Measurements from ENCODE around the gene PDGFD.
"Not testable (repeated sequence)": the region's sequence is repeated elsewhere in the genome, so short reads cannot be mapped to it uniquely, and the experiment has no call there.

Gene PDGFD

DNA sequence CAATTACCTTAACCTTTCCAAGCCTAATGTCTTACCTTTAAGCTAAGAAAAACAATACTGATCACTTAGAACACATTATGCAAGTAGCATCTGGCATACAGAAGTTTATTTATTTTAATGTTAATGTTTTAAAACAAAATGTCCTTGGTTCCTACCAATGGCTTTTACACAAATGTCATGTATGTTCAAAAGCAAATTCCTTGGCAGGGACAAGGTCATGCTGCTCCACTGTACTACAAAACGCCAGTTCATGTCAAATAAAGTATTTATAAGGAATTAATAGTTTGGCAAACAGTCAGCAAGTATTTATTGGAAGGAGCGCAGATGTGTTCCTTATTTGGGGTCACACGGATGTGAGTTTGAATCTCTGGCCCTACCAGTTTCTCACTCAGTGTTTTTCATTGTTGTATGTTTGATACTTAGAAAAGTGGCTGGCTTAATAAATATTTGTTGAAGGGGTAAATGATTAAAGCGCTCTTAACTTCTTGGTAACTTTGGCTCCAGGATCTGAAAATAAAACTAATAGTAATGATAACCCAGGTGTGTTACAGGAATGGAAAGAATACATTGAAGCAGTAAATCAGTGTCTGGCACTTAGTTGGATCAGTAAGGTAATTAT is 108.9 kb downstream of the PDGFD start:
- DNase-seq (ENCODE audit: low read depth, low spot score) = no peak

DNA sequence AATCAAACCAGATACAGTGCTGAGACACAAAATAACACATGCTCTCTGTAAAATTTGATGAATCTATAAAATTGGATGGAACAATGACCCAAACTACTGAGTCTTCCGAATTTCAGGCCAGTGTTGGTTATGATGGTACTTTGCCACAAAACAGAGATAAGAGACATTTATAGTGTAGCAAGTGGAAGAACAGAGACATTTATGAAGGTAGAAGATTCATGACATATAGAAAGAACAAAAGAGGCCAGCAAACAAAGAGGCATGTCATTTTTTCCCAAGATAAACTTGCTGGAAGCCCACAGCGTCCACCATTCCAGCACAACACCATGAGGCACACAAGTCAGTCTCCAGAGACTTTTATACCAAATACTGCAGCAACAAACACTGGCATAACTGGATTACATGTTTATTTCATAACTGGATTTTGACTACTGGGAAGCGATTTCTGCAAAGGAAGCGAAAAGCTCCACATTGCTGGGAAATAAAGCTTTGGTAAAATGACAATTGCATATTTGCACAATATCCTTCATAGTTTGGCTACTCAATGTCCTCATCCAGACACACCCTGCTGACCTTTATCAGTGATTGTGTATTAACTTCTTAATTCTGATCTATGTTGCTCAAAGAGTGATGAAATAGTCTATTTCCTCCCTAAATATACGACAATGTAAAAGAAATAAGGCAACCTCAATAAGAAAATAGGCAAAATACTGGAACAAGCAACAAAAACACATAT is 110.0 kb downstream of the PDGFD start:
- DNase-seq (ENCODE audit: low read depth, low spot score) = no peak

DNA sequence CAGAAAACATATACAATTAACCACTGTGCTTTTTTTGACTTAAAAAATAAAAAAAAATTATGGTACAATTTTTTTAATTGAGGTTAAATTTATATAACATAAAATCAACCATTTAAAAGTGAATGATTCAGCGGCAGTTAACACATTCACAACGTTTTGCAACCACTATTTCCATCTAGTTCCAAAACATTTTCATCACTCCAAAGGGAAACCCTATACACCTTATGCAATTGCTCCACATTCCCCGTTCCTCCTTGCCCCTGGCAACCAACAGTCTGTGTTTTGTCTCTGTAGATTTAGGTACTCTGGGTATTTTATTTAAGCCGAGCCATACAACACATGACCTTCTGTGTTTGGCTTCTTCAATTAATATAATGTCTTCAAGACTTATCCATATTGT is 112.2 kb downstream of the PDGFD start:
- no peak for DNase-seq (ENCODE audit: low read depth, low spot score)

DNA sequence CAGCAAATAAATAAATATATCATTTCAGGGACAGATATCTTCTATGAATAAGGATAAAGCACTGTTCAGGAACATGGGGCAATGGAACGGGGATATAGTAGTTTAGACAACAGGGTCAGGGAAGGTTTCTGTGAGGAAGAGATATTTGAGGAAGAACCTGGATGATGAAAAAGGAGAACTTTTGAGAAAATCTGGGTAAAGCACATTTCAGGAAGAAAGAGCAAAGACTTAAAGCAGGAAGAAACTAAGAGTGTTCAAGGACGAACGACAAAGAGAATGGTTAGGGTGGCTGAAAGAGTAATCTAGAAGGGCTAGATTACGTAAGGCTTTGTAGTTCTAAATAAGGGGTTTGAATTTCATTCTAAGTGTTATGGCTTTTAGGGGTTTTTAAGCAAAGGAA is 114.8 kb downstream of the PDGFD start:
- DNase-seq (ENCODE audit: low read depth, low spot score) = no peak

DNA sequence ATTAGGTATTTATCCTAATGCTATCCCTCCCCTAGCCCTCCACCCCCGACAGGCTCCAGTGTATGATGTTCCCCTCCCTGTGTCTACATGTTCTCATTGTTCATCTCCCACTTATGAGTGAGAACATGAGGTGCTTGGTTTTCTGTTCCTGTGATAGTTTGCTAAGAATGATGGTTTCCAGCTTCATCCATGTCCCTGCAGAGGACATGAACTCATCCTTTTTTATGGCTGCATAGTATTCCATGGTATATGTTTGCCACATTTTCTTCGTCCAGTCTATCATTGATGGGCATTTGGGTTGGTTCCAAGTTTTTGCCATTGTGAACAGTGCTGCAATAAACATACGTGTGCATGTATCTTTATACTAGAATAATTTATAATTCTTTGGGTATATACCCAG is 117.1 kb downstream of the PDGFD start:
- DNase-seq (ENCODE audit: low read depth, low spot score) = not testable (repeated sequence)

DNA sequence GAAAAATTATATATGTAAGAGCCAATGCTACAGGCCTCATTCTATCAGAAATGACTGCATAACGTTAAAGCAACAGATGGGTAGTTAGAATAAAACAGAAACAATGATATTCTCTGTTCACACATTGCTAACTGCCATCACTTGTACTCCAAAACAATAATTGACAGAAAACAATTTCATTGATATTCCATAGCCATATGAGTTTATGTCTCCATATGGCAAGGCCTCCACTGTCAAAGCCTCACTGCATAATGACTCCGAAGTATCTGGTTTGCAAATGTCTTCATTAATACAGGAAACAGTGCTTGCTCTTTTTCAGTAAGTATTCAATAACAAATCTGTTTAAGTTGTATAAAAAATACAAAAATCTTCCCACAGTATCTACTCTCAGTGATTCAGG is 117.6 kb downstream of the PDGFD start:
- no peak for DNase-seq (ENCODE audit: low read depth, low spot score)

DNA sequence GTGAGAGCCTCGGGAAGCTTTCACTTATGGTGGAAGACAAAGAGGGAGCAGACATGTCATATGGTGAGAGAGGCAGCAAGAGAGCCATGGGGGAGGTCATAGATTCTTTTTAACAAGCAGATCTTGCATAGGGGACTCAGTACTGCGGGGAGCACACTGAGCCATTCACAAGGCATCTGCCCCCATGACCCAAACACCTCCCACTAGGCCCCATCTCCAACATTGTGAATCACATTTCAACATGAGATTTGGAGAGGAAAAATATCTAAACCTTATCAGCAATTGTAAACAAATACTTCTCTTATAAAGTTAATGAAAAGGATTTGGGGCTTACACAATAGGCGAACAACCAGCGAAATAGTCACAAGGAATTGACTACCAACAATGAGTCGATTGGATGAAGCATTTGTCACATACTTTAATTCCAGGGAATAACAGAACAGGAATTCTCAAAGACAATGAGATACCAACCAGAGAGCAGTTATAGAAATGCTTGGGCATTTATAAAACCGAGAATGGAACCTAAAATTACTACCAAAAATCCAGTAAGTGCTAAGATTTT is 120.2 kb downstream of the PDGFD start:
- DNase-seq (ENCODE audit: low read depth, low spot score) = no peak

DNA sequence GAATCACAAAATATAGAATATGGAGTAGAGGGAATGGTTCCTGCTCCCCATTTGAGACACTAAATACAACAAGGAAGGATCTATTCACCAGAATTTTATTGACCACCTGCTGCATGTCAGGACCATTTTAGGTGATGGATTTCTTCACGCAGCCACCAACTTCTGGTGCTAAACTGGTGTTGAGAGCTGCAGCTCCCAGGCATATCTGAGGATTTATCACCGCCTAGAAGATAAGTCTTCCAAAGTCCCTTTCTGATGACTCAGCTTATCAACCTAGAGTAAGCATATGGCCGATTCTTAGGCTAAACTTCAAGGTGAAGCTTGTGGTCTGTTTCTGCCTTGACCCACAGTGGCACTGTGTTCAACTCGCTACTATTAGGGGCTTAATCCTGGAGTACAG is 120.8 kb downstream of the PDGFD start:
- DNase-seq (ENCODE audit: low read depth, low spot score) = no peak

DNA sequence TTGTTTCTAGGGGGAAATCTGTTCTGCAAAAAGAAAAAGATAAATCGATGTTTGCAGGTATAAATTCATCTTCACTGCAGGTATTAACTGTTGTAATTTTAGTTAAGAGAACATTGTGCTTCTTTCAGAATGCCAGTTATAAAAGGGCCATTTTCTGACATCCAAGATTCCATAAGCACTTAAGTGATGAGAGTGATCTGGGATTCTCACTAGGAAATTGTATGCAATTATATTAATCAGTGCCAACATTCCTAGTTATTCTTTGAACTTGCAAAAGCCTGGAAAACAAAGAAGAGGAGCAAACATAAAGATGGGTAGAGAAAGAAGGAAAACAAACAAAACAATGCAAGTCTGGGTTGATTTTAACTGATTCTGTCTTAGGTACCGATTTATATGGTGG is 122.2 kb downstream of the PDGFD start:
- no peak for DNase-seq (ENCODE audit: low read depth, low spot score)

DNA sequence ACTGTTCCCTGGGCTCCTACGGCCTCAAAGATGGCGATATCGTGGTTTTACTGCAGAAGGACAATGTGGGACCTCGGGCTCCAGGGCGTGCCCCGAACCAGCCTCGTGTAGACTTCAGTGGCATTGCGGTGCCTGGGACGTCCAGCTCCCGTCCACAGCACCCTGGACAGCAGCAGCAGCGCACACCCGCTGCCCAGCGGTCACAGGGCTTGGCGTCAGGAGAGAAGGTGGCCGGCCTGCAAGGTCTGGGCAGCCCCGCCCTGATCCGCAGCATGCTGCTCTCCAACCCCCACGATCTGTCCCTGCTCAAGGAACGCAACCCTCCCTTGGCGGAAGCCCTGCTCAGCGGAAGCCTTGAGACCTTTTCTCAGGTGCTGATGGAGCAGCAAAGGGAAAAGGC is 127.0 kb downstream of the PDGFD start:
- no peak for DNase-seq (ENCODE audit: low read depth, low spot score)

DNA sequence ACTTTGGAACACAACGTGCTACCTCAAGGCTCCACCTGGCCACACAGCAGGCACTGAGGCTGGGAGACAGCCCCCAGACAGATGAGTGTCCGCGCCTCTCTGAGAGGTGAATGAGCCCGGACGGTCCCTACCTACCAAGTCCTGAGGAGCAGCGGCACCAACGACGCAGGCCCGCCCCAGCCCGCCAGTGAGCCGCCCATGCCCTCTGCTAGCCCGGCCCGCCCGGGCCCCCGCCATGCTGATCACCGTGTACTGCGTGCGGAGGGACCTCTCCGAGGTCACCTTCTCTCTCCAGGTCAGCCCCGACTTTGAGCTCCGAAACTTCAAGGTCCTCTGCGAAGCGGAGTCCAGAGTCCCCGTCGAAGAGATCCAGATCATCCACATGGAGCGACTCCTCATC is 127.4 kb downstream of the PDGFD start, which contains the start of gene DDI1:
TSS of gene DDI1 (plus strand) at position 53 of the 400 bp plus-strand sequence. CDS start at position 236, 183 bp downstream.
- no peak for DNase-seq (ENCODE audit: low read depth, low spot score)

DNA sequence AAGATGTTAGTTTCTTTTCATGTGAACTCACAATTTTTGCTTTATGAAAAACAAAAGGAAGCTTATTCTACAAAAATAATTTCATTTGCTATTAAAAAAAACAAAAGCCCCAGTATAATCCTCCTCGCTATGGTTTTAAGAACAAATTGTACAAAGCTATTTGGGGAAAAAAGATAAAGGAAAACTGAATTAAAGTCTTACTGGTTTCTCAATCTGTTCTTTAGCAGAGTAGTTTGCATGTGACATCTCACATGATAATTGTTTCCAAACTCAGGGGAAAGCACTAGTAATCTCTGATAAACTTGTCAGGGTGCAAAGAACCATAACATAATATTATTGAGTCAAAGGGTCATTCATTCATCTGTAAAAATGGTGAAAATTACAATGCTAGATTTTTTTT is 130.4 kb downstream of the PDGFD start:
- DNase-seq (ENCODE audit: low read depth, low spot score) = no peak

DNA sequence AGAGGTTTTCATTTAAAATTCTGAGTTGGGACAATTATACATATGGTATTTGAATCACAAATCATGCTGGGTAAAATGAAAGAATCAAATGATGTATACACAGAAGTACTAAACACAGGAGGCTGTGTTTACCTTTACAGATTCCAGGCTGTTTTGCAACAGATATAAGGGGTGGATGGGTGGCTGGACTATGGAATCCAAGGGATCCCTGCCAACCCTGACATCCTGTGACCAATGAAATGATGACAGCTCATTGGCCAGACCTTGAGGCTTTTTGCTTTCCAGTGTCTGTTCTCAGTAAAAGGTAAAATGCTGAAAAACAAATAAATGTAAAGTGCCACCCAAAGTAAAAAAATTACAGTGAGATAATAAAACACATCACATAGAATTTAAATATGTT is 130.8 kb downstream of the PDGFD start:
- DNase-seq (ENCODE audit: low read depth, low spot score) = no peak

DNA sequence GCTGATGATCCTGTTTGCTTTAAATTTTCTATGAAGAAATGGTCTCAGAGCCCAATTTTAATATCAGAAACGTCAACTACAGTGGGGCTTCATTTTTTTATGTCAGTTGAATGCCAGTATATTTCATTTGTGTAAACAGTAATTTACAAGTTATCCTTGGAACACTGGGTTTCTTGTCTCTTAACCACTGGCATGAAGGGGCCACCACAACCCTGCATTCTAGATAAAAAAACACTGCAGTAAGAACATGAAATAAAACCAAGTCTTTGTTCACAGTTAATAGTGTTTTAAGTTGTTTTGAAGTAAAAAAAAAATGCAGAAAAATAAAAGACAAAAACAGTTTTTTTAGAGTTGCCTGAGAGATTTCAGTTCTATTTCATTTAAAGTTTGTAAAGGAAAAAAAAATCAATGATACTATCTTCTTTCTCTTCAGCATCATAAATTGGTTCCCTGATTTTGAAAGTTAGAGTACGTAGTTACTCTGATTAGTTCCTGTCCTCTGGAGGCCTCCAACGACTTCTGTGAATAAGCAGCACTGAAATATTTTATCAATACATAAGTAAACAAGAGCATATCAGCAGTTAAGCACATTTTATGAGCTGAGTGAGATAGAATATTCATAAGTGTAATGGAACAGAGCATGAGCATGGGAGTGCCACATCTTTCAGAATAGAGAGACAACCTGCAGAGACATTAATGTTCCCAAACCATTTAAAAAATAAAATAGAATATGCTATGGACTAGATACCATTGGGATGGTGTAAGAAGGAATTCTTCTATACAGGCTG is 135.3 kb downstream of the PDGFD start:
- no peak for DNase-seq (ENCODE audit: low read depth, low spot score)

DNA sequence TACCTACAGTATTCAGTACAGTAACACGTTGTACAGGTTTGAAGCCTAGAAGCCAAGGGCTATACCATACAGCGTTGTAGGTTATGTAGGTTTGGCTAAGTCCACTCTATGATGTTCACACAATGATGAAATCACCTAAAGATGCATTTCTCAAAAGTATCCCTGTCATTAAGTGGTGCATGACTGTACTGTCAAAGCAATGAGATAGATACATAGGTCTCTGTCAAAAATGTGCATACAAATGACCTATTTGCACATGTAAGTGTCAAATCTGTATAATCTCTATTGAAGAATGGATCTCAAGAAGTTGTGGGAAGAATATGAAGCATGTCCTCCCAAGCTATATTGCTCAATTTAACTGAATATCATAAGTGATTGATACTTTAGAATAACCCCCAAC is 139.4 kb downstream of the PDGFD start:
- DNase-seq (ENCODE audit: low read depth, low spot score) = no peak

DNA sequence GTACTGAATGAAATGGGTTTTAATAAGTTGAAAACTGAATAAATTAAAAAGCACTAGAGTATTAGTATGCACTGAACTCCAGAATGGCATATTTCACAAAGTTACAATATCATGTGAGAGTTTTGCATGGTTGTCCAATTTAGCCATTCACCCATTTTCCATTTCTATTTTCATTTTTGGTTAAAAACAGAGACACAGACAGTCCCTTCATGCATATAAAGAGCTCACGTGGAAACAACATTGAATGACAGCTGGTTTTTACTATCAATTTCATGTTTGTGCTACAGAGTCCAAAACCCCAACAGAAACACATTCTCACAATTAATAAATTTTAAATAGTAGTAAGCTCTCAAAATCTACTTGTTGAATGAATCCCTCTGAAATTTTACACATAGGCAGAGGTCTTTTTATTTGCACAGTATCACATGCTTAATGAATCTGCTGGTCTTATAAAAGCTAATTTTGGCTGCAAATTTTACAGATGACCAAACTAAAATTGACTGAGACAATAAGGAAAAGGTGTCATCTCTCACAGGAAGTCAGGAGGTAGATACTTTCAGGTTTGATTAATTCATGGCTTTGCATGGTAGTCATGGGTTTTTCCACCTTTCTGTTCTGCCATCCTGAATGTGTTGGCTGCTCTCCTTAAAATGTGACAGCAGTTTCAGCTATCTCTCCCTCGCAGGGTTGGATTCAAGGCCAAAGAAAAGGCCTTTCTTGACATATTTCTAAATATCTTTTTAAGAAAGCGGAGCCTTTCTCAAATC is 148.1 kb downstream of the PDGFD start:
- no peak for DNase-seq (ENCODE audit: low read depth, low spot score)

DNA sequence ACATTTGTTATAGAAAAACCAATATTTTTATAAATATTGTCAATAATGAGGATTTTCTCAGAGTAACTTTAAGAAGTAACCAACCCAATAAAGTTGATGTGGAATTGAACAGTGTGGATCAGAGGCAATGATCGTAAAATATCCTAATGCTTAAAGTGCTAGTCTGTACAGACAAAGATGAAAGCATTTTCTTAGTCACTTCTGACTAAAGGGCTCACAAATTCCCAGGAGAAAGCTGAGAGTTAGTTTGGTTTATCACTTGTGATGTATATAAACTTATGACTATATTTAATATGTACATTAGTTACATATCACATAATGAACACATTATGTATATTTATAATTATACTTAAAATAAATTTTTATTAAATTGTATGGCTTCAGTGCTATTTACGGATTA is 152.9 kb downstream of the PDGFD start:
- no peak for DNase-seq (ENCODE audit: low read depth, low spot score)

DNA sequence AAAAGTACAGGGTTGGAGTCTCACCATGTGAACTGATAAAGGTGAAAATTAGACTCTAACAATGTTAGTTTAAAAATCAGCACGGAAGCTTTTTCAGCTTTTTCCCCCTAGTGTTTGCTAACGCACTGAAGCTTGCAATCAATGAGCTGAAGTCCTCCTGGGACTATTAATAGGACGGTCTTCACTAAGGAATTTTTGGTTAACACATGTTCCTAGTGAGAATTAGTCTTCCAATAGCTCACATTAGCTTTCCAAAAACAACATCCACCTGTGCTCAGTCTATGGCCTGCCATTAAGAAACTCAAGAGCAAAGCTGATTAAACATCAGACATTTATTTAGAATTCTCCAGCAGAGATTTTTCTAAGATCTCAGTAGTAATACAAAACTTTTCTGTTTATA is 154.2 kb downstream of the PDGFD start:
- no peak for DNase-seq (ENCODE audit: low read depth, low spot score)

DNA sequence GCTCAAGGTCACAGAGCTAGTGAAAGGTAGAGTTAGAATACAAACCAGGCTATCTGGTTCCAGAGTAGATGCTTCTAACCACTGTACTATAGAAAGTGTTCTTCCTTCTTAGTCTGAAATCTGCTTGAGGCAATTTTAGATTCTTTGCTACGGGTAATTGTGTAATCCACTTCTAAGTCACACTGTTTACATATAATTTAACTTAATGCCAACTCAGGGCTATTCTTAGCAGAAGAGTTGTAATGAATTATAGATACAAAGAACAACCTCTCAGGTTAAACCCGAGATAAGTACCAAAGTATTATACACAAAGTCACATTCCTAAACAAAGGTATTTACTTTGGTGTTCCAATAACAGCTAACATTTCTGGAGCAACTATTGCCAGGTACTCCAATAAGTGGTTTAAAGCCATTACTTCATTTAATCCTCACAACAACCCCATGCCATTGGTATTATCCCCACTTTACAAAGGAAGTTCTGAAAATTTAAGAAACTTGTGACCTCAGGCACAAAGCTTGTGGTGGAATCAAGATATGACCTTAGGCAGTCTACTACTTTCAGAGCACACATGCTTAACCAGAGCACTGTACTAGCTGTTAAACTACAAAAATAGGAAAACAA is 158.6 kb downstream of the PDGFD start:
- DNase-seq (ENCODE audit: low read depth, low spot score) = no peak

DNA sequence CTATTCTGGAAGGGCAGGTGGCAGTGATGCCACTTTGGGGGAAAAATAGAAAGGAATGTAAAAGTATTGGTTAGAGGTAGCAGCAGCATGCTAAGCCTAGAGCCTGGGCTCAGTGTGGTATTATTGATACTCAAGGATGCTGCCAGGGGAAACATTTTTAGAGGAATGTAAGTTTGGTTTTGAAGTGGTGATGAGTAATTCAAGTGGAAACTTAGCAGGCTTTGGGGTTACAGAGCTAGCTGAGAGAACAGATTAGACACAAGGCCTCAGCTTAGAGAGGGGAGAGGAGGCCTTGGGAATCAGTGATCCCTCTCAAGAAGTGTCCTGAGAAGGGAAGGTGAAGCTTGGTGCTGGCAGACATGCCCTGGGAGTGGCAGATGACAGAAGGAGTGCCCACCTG is 160.5 kb downstream of the PDGFD start:
- no peak for DNase-seq (ENCODE audit: low read depth, low spot score)

DNA sequence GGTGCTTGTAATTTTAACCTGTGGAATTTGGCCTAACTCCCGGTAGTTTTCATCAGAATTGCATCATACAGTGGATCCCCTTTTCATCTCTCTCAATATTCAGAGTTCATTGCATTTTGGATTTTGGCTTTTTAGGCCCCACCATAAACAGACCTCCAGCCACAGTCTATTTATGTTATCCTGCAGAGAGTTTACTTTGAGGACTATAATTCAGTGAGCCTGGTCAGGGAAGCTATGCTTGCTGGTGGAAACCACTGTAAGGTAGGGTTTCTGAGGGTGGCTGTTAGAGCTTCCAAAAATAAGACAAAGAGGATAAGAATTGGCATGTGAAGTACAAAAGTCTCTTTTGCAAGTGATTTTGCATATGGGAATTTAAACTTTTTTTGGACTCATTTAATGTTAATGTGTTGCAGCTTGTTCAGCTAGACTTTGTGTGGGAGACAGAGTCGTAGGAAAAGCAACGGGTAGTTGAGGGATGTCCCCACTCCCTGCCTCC is 162.3 kb downstream of the PDGFD start:
- DNase-seq (ENCODE audit: low read depth, low spot score) = no peak
